Femur (tissue), 1 donor: ENCODE measurements around the gene DPP7.
A peak's percentile ranks its signal among the peaks of the same experiment; 100 is the strongest.
"Not testable (repeated sequence)": the region's sequence is repeated elsewhere in the genome, so short reads cannot be mapped to it uniquely, and the experiment has no call there.

Experiments used
- DNase-seq: peaks from one replicate; pipeline ENCODE4 v3.0.0-alpha.2; 2017

Gene DPP7

DNA sequence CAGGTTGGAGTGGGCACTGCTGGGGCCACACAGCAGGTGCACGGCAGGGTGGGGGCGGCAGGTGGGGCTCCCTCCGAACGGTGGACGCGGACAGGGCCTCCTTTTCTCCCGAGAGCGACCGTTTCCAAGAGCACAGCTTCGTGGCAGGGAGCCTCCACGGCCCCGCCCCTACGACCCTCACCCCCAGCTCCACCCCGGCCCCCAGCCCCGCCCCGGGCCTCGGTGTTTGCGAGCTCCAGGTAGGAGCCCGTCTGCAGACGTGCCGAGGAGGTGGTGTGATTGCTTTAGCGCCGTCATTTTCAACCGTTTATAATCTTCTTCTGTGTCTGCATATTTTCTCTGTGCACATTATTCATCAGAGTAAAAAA lies 33.2 kb upstream of the DPP7 start:
- no peak for DNase-seq

DNA sequence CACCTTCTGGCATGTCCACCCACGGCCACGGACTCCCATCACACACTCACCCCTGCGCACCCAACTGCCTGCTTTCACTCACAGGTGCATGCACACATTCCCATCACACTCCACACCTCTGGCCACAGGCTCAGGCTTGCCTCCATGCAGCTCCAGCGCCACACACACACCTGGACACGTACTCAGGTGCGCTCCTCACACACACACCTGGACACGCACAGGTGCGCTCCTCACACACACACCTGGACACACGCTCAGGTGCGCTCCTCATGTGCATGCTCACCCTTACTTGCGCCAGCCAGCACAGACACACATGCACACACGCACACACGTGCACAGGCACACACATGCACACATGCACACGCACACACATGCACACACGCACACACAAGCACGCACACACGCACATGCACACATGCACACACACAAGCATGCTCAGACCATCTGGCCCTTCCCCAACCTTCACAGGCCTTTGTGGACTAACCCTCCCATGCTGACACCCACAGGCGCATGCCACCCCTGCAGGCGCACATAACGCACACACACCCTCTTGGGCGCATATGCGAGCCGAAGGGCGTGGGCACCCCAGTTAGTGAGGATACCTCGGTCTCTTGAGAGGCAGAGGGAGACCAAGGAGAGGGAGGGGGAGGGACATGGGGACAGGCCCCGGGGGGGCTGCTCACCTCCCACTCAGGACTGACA lies 32.7 kb upstream of the DPP7 start:
- no peak for DNase-seq

DNA sequence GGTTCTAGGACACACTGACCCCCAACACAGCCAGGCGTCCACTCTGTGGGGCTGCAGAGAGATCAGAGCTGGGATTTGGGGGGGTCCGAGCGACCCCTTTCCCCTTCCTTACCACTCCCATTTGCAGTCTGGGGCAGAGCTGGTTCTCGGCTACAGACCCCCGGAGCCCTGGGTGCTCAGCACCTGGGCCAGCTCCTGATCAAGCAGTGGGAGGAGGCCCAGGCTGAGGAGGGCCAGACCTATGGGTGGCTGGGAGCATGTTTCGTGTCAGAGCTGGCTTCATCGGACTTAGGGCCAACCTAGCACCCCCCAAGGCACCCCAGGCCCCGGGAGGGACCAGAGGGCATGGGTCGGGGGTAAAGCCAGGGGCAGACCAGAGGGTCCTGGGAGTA lies 32.0 kb upstream of the DPP7 start:
- DNase-seq = no peak

DNA sequence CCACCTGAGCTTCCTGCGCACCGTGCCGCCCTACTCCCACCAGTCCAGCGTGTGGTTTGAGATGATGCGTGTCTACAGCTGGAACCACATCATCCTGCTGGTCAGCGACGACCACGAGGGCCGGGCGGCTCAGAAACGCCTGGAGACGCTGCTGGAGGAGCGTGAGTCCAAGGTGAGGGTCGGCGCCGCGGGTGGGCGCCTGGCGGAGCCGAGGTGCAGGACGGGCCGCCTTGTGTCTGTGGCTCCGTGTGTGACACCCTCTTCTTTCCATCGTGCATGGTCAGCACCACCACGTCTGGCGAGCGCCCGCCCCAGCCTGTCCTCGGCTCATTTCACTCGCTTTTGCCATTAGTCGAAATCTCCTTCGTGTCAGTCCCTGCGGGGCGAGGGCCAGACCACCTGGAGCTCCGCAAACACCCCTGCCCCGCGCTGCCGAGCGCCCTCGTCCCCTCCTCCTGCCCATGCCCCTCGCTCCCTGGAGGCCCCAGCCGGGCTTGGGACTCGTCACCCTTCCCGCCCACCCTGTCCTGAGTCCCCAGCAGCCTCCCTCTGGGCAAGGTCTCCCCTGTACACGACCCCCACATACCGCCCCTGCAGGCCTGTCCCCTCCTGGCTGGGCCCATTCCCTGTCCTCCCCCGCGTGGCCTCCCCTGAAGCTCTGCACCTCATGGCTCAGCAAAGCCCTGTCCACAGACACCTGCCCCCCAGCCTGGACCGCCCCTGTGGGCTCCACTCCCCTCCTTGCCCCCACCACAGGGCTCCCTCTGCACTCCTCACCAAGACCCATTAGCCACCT lies 31.4 kb upstream of the DPP7 start:
- DNase-seq = no peak

DNA sequence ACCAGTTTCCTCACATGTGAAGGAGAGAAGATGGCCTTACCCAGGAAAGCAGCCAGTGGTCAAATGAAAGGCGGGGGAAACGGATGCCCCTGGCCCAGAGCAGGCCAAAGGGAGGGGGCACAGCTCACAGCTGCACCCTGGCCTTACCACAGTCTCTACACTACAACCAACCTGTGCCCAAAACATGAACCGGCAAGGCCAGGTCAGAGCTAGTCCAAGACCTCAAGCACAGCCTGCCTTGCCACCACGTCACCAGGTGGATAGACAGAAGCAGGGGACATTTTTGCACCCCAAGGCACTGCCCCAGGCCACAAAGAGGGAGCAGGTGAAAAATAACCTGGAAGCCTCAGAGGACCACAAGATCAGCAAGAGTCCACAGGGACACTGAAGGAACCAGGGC lies 28.9 kb upstream of the DPP7 start:
- no peak for DNase-seq

DNA sequence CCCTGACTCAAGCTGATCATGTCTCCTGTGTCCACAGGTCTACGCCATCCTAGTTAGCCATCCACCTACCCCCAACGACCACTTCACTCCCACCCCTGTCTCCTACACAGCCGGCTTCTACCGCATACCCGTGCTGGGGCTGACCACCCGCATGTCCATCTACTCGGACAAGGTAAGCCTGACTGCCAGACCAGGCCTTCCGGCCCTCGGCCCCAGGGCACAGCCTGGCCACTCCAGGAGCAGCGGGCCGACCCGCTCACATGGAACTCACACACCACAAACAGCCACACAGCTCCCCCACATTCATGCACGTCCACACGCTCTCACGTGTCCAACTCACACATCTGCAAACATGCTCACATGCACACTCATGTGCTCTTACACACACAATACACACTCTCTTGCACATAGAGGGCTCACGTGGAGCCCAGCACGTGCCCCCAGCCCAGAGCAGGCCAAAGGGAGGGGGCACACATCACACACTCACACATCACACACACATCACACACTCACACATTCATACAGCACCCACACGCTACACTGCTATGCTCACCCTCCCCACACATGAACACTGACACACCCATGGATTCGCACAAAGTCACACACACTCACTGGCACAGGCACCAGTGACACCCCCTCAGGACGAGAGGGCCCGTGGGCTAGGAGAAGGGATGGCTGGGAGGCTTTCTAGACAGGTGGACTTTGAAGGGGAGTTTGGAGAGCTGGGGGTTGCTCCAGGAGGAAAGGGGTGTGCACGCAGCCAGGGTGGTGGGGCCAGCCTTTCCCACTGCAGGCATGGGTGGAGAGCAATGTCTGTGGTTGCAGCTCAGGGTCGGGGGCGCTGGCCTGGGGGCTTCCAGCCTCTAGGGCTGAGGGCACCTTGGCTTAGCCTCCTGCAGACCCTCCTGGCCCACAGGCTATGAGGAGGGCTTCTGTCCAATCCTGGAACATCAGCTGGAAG lies 27.7 kb upstream of the DPP7 start:
- no peak for DNase-seq

DNA sequence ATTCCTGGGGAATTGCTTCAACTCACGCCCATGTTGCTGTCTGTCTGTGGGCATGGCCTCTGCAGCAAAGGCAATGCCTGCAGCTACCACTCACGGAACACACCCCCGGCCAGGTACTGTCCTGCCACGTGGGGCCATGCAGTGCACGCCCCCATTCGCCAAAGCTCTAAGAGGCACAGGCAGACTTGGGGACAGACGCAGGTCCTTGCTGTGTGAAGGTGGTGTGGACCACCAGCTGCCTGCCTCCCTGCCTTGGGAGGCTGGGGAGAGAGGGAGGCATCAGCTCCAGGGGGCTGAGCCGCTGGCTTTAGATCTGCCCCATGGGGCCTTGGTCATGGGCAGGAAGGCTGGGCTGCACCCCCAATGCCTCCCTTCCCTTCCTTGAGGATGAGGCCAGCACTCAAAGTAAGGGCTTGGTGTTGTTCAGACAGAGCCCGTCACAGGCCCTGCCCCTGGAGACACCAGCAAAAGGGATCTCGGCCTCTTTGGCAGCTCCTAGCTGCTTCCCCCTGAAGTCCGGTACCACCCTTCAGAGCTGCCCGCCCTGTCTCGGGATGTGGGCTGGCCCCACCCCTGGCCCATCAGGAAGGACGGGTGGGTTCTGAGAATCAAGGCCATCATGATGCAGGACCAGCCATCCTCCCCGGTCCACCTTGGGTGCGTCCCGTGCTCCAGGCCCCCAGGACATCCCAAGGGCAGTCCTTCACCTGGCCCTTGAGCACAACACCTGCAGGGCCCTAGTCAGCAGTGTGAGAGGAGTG lies 26.7 kb upstream of the DPP7 start:
- no peak for DNase-seq

DNA sequence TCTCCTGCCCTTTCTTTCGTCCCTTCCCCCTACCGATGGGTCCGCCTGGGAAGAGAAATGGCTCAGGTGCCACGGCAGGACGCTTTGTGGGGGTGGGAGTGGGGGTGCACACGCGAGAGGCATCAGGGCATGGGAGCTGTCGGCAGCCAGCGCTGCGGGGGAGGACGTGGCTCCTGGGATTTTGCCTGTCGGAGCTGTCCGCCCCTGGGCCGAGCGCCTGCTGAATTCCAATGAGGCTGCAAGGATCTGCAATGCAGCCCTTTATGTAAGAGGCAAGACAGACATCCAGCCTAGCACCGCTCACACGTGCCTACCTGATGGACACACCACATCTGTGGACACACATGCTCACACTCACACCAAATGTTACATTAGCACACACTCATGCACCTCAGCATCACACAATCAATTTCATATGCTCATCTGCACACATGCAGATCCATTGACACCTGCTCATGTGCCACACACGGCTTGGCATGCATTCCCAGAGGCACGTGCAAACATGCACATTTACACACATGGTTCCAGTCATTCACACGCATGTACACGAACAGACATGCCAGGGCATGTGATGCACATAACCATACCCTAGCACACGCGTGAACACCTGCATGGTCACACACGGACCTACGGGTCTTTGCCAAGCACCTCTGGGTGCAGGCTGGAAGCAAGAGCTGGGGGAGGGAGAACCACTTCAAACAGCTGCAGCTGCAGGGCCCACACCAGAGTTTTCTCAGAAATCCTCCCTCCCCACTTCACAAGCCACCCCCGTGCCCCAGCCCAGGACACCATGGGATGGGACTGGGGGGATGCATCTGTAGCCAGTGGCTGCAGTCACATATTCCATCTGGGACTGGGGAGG lies 25.8 kb upstream of the DPP7 start:
- no peak for DNase-seq

DNA sequence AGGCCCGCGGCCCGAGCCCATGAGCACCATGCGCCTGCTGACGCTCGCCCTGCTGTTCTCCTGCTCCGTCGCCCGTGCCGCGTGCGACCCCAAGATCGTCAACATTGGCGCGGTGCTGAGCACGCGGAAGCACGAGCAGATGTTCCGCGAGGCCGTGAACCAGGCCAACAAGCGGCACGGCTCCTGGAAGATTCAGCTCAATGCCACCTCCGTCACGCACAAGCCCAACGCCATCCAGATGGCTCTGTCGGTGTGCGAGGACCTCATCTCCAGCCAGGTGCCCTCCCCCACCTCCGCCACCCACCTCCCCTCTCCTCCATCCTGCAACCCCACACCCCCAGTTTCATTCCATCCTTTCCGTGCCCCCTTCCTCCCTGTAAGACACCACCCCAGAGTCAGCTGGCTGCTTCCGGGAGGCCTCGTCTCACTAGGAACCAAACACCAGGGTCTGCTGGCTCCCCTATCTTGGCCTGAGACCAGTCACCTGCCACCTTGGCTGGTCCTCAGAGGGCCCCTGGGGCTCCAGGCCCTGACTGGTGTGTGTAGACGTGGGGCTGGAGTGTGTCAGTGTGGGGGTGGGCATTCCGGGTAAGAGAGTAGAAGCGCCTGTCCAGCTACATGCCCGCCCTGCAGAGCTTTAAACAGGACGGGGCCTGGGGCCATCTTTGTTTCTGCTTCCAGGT lies 25.1 kb upstream of the DPP7 start:
- DNase-seq = no peak

DNA sequence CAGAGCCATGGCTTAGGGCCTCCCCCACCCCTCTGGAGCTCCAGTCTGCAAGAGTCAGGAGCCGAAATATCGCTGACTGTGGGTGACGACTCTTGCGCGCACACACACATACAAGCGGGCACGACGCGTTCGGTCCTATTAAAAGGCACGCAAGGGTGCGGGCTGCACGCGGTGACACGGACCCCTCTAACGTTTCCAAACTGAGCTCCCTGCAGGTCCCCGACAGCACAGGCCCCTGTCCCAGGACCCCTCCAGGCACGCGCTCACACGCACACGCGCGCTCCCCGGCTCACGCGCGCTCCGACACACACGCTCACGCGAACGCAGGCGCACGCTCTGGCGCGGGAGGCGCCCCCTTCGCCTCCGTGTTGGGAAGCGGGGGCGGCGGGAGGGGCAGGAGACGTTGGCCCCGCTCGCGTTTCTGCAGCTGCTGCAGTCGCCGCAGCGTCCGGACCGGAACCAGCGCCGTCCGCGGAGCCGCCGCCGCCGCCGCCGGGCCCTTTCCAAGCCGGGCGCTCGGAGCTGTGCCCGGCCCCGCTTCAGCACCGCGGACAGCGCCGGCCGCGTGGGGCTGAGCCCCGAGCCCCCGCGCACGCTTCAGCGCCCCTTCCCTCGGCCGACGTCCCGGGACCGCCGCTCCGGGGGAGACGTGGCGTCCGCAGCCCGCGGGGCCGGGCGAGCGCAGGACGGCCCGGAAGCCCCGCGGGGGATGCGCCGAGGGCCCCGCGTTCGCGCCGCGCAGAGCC lies 24.4 kb upstream of the DPP7 start, which contains the start of gene GRIN1:
Gene GRIN1, plus strand, starts transcription at position 433 of the 746 bp plus-strand sequence. CDS start 333 bp downstream, outside the sequence.
- no peak for DNase-seq

DNA sequence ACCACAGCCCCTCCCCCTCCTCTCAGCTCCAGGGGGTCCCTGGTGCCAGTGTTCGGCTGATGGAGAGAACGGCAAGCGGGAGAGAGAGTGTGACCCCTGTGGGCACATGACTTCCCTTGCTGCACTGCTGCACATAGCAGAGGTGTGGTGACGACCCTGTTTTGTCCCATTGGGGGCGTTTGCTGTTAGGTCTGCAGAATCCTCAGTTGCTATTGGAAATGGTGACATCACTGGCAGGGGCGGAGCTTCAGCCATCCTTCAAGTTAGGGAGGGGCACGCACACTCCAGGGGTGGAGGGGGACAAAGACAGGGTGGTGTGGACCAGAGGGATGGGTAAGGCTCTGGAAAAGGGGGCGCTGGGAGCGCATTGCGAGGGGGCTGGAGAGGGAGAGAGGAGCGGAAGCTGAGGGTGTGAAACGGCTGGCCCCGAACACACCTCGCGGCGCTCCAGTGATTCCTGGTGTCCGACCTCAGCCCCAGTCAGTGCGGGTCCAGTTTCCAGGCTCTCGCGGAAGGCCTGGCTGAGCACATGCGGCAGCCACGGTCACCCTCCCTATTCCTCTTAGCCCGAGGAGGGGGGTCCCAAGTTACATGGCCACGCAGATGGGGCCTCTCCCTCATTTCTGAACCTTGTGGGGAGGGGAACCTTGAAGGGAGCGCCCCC lies 23.7 kb upstream of the DPP7 start:
- no peak for DNase-seq

DNA sequence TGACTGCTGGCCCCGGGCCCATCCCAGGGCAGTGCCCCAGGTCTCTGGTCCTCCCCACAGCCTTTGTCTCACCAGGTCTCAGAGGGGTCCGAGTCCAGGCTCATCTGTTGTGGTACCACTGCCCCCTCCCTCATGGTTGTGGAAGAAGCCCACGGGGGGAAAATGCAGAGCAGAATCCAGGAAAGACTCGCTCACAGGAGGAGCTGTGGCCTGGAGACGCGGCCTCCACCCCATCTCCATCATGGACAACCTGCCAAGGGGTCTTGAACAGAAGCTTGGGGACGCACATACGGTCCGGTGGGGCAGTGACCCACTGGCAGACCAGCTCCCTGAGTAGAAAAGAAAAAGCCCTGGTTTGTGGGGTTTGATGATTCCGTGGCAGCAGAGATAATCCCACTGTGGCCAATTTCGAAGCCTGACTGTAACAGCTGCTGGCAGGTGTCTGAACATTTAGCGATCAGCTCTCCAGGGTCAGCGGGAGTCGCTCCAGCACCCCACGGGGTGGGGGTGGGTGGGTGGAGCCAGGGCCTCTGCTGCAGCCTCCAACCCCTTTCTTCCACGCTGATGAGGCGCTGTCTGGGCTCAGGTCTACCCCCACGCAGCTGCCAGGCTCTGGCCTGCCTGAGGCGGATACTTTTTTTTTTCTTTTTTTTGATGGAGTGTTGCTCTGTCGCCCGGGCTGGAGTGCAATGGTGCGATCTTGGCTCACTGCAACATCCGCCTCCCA lies 22.5 kb upstream of the DPP7 start:
- no peak for DNase-seq

DNA sequence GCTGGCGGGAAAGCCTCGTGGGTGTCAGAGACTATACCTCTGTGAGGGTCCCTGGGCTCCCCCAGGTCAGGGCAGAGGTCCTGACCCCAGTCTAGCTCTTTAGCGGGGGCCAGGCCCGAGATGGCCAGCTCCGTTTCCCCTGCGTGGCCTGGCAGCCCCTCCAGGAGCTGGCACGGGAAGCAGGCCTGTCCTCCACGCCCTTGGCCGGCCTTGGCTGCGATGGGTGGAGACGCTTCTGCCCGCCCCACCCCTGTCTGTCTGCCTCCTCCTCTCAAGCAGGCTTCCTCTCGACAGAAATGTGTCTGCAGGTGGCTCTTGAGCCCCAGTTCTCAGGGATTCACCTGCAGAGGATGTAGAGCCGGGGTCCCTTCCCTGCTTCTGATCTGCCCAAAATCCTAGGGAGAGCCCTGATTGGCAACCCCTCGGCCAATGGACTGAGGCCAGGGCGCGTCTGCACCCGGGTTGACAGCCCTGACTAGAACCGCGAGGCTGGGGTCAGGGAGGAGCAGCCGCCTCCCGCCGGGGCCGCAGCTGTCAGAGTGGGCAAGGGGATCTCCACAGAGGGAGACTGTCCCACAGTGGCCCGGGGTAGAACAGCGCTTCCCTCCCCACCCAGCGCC lies 21.8 kb upstream of the DPP7 start:
- DNase-seq = no peak

DNA sequence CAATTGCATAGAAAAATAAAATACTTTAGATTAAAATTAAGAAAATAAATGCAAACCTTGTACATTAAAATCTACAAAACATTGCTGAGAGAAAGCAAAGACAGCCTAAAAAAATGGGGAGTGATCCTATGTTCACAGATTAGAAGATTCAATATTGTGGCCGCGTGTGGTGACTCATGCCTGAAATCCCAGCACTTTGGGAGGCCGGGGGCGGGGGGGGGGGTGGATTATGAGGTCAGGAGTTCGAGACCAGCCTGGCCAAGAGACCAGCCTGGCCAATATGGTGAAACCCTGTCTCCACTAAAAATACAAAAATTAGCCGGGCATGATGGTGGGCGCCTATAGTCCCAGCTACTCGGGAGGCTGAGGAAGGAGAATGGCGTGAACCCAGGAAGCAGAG lies 20.6 kb upstream of the DPP7 start:
- not testable (repeated sequence) for DNase-seq

DNA sequence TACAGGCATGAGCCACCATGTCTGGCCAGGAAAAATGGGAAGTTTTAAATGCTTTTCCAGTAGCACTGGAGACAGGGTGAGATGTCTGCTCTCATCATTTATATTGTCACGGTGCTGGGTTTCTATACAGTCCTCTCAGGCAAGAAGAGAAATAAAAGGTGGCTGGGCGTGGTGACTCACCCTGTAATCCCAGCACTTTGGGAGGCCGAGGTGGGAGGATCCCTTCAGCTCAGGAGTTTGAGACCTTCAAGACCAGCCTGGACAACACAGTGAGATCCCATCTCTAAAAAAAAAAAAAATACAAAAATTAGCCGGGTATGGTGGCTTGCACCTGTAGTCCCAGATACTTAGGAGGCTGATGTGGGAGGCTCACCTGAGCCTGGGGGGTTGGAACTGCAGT lies 19.7 kb upstream of the DPP7 start:
- no peak for DNase-seq

DNA sequence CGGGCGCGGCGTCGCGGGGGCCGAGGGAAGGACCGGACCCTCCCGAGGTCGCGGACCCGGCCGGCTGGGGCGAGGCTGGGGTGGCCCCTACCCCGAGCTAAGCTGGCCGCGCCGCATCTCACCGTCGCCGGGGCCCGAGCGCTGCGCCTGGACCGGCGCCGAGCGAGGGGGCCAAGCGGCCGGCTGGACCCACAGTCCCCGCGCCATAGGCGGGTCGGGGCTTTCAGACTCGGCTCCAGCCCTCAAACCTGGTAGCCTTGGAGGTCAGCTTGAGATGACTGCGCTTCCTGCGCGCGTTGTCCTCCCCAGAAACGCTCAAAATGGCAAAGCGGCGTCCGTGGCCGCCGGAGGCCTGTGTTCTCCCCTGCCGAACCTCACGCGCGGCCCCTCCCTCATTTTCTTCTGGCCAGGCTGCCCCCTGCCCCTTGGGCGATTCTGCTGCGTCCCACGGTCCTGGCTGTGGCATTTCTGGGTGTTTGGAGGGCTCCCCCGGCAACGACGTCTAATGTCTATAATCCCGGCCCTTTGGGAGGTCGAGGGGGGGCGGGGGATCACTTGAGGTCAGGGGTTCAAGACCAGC lies 15.7 kb upstream of the DPP7 start:
- no peak for DNase-seq

DNA sequence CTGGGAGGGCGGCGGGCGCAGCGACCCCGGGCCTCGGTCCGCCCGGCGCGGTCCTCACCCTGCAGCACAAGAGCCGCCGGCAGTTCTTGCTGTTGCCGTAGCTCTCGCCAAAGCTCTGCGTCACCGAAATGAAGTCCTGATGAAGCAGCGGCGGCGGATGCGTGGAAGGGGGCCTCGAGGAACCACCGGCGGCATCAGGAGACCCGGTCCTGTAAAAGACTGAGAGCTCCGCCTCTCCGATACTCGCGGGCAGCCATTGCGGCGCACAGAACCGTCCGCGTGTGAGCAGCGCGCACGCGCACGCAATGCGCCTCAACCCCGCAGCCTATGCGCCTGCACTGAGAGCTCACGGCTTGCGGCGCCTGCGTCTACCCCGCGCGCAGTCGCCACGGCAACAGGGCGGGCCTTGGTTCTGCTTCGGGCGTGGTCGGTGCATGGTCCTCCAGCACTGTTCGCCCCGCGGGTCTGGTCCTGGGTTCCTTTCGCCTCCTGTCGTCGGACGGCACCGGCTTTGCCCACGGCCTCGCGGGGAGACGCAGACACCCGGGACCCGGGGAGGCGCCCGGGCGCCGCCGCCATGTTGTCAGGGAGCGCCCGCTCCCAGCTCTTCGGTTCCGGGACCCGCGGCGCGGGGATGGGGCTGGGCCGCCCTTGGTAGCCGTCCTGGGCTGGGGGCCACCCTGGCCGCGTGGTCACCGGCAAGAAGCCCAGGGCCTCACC lies 15.1 kb upstream of the DPP7 start:
- peak; percentile 92 for DNase-seq
